SK-N-SH (cell line): ENCODE results near the gene SIL1. TPM values are rescaled to one million over a fixed set of nuclear protein-coding genes. Genes with fewer than 3 reads are reported as not detected.

ENCODE experiments used
- CTCF ChIA-PET: fragments of 300-600, 350-600 bp; formaldehyde crosslinking; extraction: SDS; loops from one replicate; lab custom pipeline; 2021; lab: Yijun Ruan, JAX
- POLR2A ChIA-PET: fragments of 350-600 bp; sonication (Branson Sonifier 250); formaldehyde crosslinking; extraction: SDS; loops from one replicate; lab custom pipeline; 2020; ENCODE audit warnings: antibody characterized with exemption, inconsistent platforms; lab: Yijun Ruan, JAX
- DNase-seq: peaks from one replicate; pipeline ENCODE4 v3.0.0; 2012
- H2AFZ ChIP-seq: fragments of 200-600 bp; sonication (generic); 2 replicates; pipeline ENCODE4 v1.8.1; 2016; ENCODE audit warnings: antibody characterized with exemption, mild to moderate bottlenecking, low read depth
- H3F3A ChIP-seq: fragments of 200-600 bp; sonication (generic); replicated peaks from 2 replicates; pipeline ENCODE3; 2016; ENCODE audit warnings: antibody characterized with exemption, mild to moderate bottlenecking; ENCODE audit not compliant: insufficient read depth
- H3K27ac ChIP-seq, 2 experiments: fragments of 200-500 bp in 1 of 2; fragments of 200-600 bp in 1 of 2; sonication (Bioruptor generic) in 1 of 2; sonication (generic), shearing (Covaris generic) in 1 of 2; 2 replicates each; pipeline versions ENCODE4 v1.5.1 to v1.6.1; 2014 to 2016; ENCODE audit warnings: low read depth in 2 of 2, inconsistent platforms in 1 of 2, low read length in 1 of 2, mild to moderate bottlenecking in 1 of 2, mixed read lengths in 1 of 2
- H3K27me3 ChIP-seq: fragments of 200-600 bp; sonication (generic), shearing (Covaris generic); 2 replicates; pipeline ENCODE4 v1.6.1; 2016; ENCODE audit warnings: mixed run types; ENCODE audit not compliant: insufficient read depth
- H3K36me3 ChIP-seq, 2 experiments: fragments of 200-500 bp in 1 of 2; fragments of 200-600 bp in 1 of 2; sonication (Bioruptor generic) in 1 of 2; sonication (generic) in 1 of 2; replicated peaks in 1 of 2; 2 replicates each; pipeline versions ENCODE3 to v1.5.1; 2014 to 2016; ENCODE audit warnings: low read length in 1 of 2, mild to moderate bottlenecking in 1 of 2; ENCODE audit not compliant: insufficient read depth in 2 of 2, control insufficient read depth in 1 of 2
- H3K4me1 ChIP-seq, 2 experiments: fragments of 200-500 bp in 1 of 2; fragments of 200-600 bp in 1 of 2; sonication (Bioruptor generic) in 1 of 2; sonication (generic), shearing (Covaris generic) in 1 of 2; 2 replicates each; pipeline versions ENCODE4 v1.5.1 to v1.6.1; 2014 to 2016; ENCODE audit warnings: low read depth in 1 of 2, low read length in 1 of 2, mixed run types in 1 of 2; ENCODE audit not compliant: insufficient read depth in 2 of 2, control insufficient read depth in 1 of 2
- H3K4me2 ChIP-seq: fragments of 200-600 bp; sonication (generic), shearing (Covaris generic); 2 replicates; pipeline ENCODE4 v1.6.1; 2017; ENCODE audit warnings: mixed run types
- H3K4me3 ChIP-seq, 2 experiments: fragments of 200-500 bp in 1 of 2; fragments of 200-600 bp in 1 of 2; sonication (Bioruptor generic) in 1 of 2; sonication (generic), shearing (Covaris generic) in 1 of 2; 2 replicates each; pipeline versions ENCODE4 v1.5.1 to v1.8.1; 2014 to 2016; ENCODE audit warnings: low read depth in 2 of 2, inconsistent platforms in 1 of 2, low read length in 1 of 2, mild to moderate bottlenecking in 1 of 2, mixed read lengths in 1 of 2, moderate library complexity in 1 of 2
- H3K79me2 ChIP-seq: fragments of 200-600 bp; sonication (generic); 2 replicates; pipeline ENCODE4 v1.8.1; 2017; ENCODE audit warnings: mild to moderate bottlenecking; ENCODE audit not compliant: insufficient read depth
- H3K9ac ChIP-seq: fragments of 200-600 bp; sonication (generic); 2 replicates; pipeline ENCODE4 v1.6.1; 2017; ENCODE audit warnings: mixed run types
- H3K9me2 ChIP-seq: fragments of 200-600 bp; sonication (generic); 2 replicates; pipeline ENCODE4 v1.6.1; 2017; ENCODE audit warnings: mixed run types
- H3K9me3 ChIP-seq: fragments of 200-600 bp; sonication (generic); 2 replicates; pipeline ENCODE4 v1.6.1; 2017; ENCODE audit warnings: mixed run types, mild to moderate bottlenecking, moderate library complexity
- H4K20me1 ChIP-seq: fragments of 200-600 bp; sonication (generic); 2 replicates; pipeline ENCODE4 v1.6.1; 2017; ENCODE audit warnings: mild to moderate bottlenecking, mixed run types; ENCODE audit not compliant: insufficient read depth
- CHD2 ChIP-seq: fragments of 150-350 bp; IDR thresholded peaks from 2 replicates; pipeline ENCODE4 v1.6.1; 2018; ENCODE audit warnings: low read length; ENCODE audit not compliant: partially characterized antibody
- EZH2phosphoT487 ChIP-seq: fragments of 200-600 bp; sonication (generic); IDR thresholded peaks from 2 replicates; pipeline ENCODE4 v1.6.1; 2017; ENCODE audit warnings: low read depth, mixed run types, mild to moderate bottlenecking, antibody characterized with exemption, moderate library complexity, borderline replicate concordance
- FOSL2 ChIP-seq: IDR thresholded peaks from 2 replicates; pipeline ENCODE4 v1.4.0; 2012; ENCODE audit warnings: low read depth, mild to moderate bottlenecking, moderate library complexity, borderline replicate concordance
- FOXJ3 ChIP-seq: sonication (generic); formaldehyde crosslinking; IDR thresholded peaks from 2 replicates; pipeline ENCODE4 v1.5.1; 2020; ENCODE audit warnings: mild to moderate bottlenecking, missing genetic modification reagents
- FOXM1 ChIP-seq: IDR thresholded peaks from 2 replicates; pipeline ENCODE4 v1.4.0; 2012; ENCODE audit warnings: low read depth, mild to moderate bottlenecking
- GATA2 ChIP-seq: sonication (generic); formaldehyde crosslinking; IDR thresholded peaks from 2 replicates; pipeline ENCODE4 v1.5.0; 2020; ENCODE audit warnings: mild to moderate bottlenecking, missing genetic modification reagents
- JUND ChIP-seq: IDR thresholded peaks from 2 replicates; pipeline ENCODE4 v1.4.0; 2012
- MEF2A ChIP-seq: IDR thresholded peaks from 2 replicates; pipeline ENCODE4 v1.4.0; 2012; ENCODE audit warnings: low read depth, borderline replicate concordance
- NFIC ChIP-seq: IDR thresholded peaks from 2 replicates; pipeline ENCODE4 v1.4.0; 2012; ENCODE audit warnings: borderline replicate concordance
- PBX3 ChIP-seq: IDR thresholded peaks from 2 replicates; pipeline ENCODE4; 2012
- POLR2AphosphoS5 ChIP-seq: IDR thresholded peaks from 2 replicates; pipeline ENCODE4 v1.6.1; 2012; ENCODE audit warnings: low read depth, low read length
- RAD21 ChIP-seq: IDR thresholded peaks from 2 replicates; pipeline ENCODE4 v1.6.1; 2012; ENCODE audit warnings: mild to moderate bottlenecking, low read length
- RCOR1 ChIP-seq: fragments of 150-350 bp; IDR thresholded peaks from 2 replicates; pipeline ENCODE4 v1.6.1; 2017; ENCODE audit warnings: antibody characterized with exemption, low read length
- REST ChIP-seq: IDR thresholded peaks from 2 replicates; pipeline ENCODE4 v1.6.1; 2012; ENCODE audit warnings: mild to moderate bottlenecking, low read depth, low read length, moderate library complexity
- RFX5 ChIP-seq: IDR thresholded peaks from 2 replicates; pipeline ENCODE4 v1.6.1; 2012; ENCODE audit warnings: mild to moderate bottlenecking, improper control_type of control experiment, low read length
- SIN3A ChIP-seq: IDR thresholded peaks from 2 replicates; pipeline ENCODE4 v1.6.1; 2012; ENCODE audit warnings: low read depth, mild to moderate bottlenecking, low read length, moderate library complexity, borderline replicate concordance
- SMC3 ChIP-seq: IDR thresholded peaks from 2 replicates; pipeline ENCODE4 v1.6.1; 2012; ENCODE audit warnings: low read depth, low read length, improper control_type of control experiment
- TEAD4 ChIP-seq: IDR thresholded peaks from 2 replicates; pipeline ENCODE4 v1.4.0; 2012; ENCODE audit warnings: mild to moderate bottlenecking, borderline replicate concordance; ENCODE audit not compliant: insufficient read depth
- USF2 ChIP-seq: fragments of 150-350 bp; IDR thresholded peaks from 2 replicates; pipeline ENCODE4 v1.6.1; 2017; ENCODE audit warnings: antibody characterized with exemption, low read length, low read depth, borderline replicate concordance
- WGBS: methylation state at CpG from one replicate; pipeline ENCODE4 v1.1.6; 2017; ENCODE audit warnings: low lambda C conversion rate; 5-methylcytosine and 5-hydroxymethylcytosine counted together
- polyA plus RNA-seq, 3 experiments: library from polyadenylated mRNA; depleted of rRNA; stranded (reverse); fragments of >200 nt; gene quantifications; 2 replicates each; pipeline ENCODE4 v1.2.3, GENCODE V29; 2012
- TF ChIP-seq, protein P1 (sequence below): IDR thresholded peaks from 2 replicates; pipeline ENCODE4 v1.4.0; 2012; ENCODE audit warnings: low read depth, borderline replicate concordance

The SIL1 gene
- polyA plus RNA-seq, 1 of the 3 experiments (the other 2 are of a cell fraction), result 25.9 TPM

DNA sequence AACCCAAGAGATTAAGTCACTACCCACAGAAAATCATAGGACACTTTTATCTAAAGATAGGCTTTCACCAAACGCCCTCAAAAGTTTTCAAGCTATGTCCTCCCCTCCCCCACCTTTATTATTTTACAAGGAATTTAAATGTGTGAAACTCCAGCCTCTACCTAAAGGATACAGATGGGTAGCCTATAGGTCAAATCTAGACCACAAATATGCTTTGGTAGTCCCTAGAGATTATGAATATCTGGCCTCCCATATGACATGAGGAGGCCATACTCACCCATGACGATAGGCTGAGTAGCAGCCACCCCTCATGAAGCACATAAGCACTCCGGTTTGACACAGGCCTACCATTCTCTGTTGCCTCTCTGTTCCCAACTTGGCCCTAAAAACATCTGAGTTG is 11.9 kb downstream of the SIL1 start:
- no peaks in the 10 kb centered on the region for H4K20me1 ChIP-seq
- no peak overlapping the region for H2AFZ ChIP-seq
- H3K9ac ChIP-seq, result no peak overlapping the region
- no peak for DNase-seq
- no peak overlapping the region for H3K4me3 ChIP-seq
- H3K9me2 ChIP-seq, result no peaks in the 10 kb centered on the region
- H3K79me2 ChIP-seq, result no peaks in the 10 kb centered on the region
- no peak overlapping the region for H3K4me2 ChIP-seq
- ChIA-PET POLR2A (interaction anchor here (1.8 kb wide), 1 partner anchor 12 kb away, joined by 4 read pairs; the partner anchor contains the start of gene SIL1), CTCF (interaction anchor here (1.1 kb wide), 1 partner anchor 12 kb away, joined by 3 read pairs; the partner anchor contains the start of gene SIL1)
- H3K27ac ChIP-seq, result no peak overlapping the region
- H3F3A ChIP-seq, result no peaks in the 10 kb centered on the region
- TF ChIP-seq USF2 (no peak), REST (no peak), TEAD4 (no peak), NFIC (no peak), SMC3 (no peak), RFX5 (no peak), RCOR1 (no peak), PBX3 (no peak), MEF2A (no peak), JUND (no peak), RAD21 (no peak), POLR2AphosphoS5 (no peak), FOXJ3 (CRISPR knock-in tag) (no peak), FOXM1 (no peak), FOSL2 (no peak), SIN3A (no peak), CHD2 (no peak), EZH2phosphoT487 (no peak), GATA2 (no peak)
- TF ChIP-seq, protein P1, sequence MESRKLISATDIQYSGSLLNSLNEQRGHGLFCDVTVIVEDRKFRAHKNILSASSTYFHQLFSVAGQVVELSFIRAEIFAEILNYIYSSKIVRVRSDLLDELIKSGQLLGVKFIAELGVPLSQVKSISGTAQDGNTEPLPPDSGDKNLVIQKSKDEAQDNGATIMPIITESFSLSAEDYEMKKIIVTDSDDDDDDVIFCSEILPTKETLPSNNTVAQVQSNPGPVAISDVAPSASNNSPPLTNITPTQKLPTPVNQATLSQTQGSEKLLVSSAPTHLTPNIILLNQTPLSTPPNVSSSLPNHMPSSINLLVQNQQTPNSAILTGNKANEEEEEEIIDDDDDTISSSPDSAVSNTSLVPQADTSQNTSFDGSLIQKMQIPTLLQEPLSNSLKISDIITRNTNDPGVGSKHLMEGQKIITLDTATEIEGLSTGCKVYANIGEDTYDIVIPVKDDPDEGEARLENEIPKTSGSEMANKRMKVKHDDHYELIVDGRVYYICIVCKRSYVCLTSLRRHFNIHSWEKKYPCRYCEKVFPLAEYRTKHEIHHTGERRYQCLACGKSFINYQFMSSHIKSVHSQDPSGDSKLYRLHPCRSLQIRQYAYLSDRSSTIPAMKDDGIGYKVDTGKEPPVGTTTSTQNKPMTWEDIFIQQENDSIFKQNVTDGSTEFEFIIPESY, result no peak
- H3K36me3 ChIP-seq, result peaks cover 0 to 10% of the 10 kb centered on the region in 2 experiments
- 96% methylated on average over 3 of the region's 3 CpGs for WGBS
- peaks cover 12 to 26% of the 10 kb centered on the region in 2 experiments for H3K4me1 ChIP-seq
- H3K27me3 ChIP-seq, result no peaks in the 10 kb centered on the region
- H3K9me3 ChIP-seq, result no peaks in the 10 kb centered on the region
